Measurements from ENCODE around the gene IRF8.

- TF ChIP-seq POLR2A (IDR thresholded peaks at IDR 0.05) (peak in 1 of 2 donors; percentile 27), POLR2AphosphoS5 (IDR thresholded peaks at IDR 0.05) (peak in 3 of 4 donors; percentile 62 to 71 (median 69))
- TF ChIP-seq, protein P1, sequence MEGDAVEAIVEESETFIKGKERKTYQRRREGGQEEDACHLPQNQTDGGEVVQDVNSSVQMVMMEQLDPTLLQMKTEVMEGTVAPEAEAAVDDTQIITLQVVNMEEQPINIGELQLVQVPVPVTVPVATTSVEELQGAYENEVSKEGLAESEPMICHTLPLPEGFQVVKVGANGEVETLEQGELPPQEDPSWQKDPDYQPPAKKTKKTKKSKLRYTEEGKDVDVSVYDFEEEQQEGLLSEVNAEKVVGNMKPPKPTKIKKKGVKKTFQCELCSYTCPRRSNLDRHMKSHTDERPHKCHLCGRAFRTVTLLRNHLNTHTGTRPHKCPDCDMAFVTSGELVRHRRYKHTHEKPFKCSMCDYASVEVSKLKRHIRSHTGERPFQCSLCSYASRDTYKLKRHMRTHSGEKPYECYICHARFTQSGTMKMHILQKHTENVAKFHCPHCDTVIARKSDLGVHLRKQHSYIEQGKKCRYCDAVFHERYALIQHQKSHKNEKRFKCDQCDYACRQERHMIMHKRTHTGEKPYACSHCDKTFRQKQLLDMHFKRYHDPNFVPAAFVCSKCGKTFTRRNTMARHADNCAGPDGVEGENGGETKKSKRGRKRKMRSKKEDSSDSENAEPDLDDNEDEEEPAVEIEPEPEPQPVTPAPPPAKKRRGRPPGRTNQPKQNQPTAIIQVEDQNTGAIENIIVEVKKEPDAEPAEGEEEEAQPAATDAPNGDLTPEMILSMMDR (IDR thresholded peaks at IDR 0.05): no peak
Measured at GRCh38 chr16:85898521-85899442, at the start of gene IRF8.

Data from sigmoid colon (tissue), 4 donors.